SK-N-SH treated with all-trans-retinoic acid at 6 μM for 48 hours (cell line): ENCODE results near the gene FOXP3.

Source experiments
- ATAC-seq: fragments of 200-7000 bp; cut with Tn5 transposase; 3 replicates; pipeline ENCODE4 v1.9.1; 2020; ENCODE audit warnings: mild to moderate bottlenecking, moderate library complexity
- ARNTL ChIP-seq: fragments of 450-650 bp; formaldehyde crosslinking; IDR thresholded peaks from 2 replicates; pipeline ENCODE4 v1.5.0; 2020; ENCODE audit warnings: low read depth, mild to moderate bottlenecking, moderate library complexity, borderline replicate concordance
- BACH2 ChIP-seq: fragments of 250-450 bp; sonication (Bioruptor Pico); IDR thresholded peaks from 2 replicates; pipeline ENCODE4 v1.9.0; 2021; ENCODE audit warnings: mild to moderate bottlenecking, borderline replicate concordance
- CSDC2 ChIP-seq: fragments of 250-450 bp; sonication (Bioruptor Pico); IDR thresholded peaks from 2 replicates; pipeline ENCODE4 v1.5.0; 2020; ENCODE audit warnings: mild to moderate bottlenecking, moderate library complexity
- ESRRG ChIP-seq: fragments of 250-450 bp; sonication (Bioruptor Pico); IDR thresholded peaks from 2 replicates; pipeline ENCODE4 v1.6.1; 2021; ENCODE audit warnings: mild to moderate bottlenecking
- ISL1 ChIP-seq: fragments of 250-450 bp; sonication (Bioruptor Pico); IDR thresholded peaks from 2 replicates; pipeline ENCODE4 v2.1.2; 2022; ENCODE audit warnings: mild to moderate bottlenecking, moderate library complexity
- OSR1 ChIP-seq: fragments of 250-450 bp; sonication (Bioruptor Pico); IDR thresholded peaks from 2 replicates; pipeline ENCODE4 v1.8.0; 2022; ENCODE audit warnings: moderate library complexity, mild to moderate bottlenecking, inconsistent platforms
- PPARA ChIP-seq: fragments of 250-450 bp; sonication (Bioruptor Pico); IDR thresholded peaks from 2 replicates; pipeline ENCODE4 v1.5.0; 2020; ENCODE audit warnings: mild to moderate bottlenecking, borderline replicate concordance
- RARB ChIP-seq: fragments of 250-450 bp; sonication (Bioruptor Pico); IDR thresholded peaks from 2 replicates; pipeline ENCODE4 v1.8.0; 2021; ENCODE audit warnings: mild to moderate bottlenecking, moderate library complexity
- SNAI2 ChIP-seq: fragments of 250-450 bp; sonication (Bioruptor Pico); IDR thresholded peaks from 2 replicates; pipeline ENCODE4 v1.5.0; 2020; ENCODE audit warnings: mild to moderate bottlenecking, moderate library complexity
- TCF4 ChIP-seq: fragments of 250-450 bp; sonication (Bioruptor Pico); IDR thresholded peaks from 2 replicates; pipeline ENCODE4 v1.8.0; 2021; ENCODE audit warnings: mild to moderate bottlenecking, moderate library complexity, borderline replicate concordance
- TOX ChIP-seq: fragments of 250-450 bp; sonication (Bioruptor Pico); IDR thresholded peaks from 2 replicates; pipeline ENCODE4 v1.8.0; 2021; ENCODE audit warnings: mild to moderate bottlenecking, moderate library complexity, borderline replicate concordance
- ZC3H10 ChIP-seq: fragments of 250-450 bp; sonication (Bioruptor Pico); IDR thresholded peaks from 2 replicates; pipeline ENCODE4 v1.5.1; 2021; ENCODE audit warnings: mild to moderate bottlenecking, moderate library complexity
- ZFP3 ChIP-seq: fragments of 250-450 bp; sonication (Bioruptor Pico); IDR thresholded peaks from 2 replicates; pipeline ENCODE4 v1.5.0; 2020; ENCODE audit warnings: mild to moderate bottlenecking, moderate library complexity
- ZFP30 ChIP-seq: fragments of 450-650 bp; formaldehyde crosslinking; IDR thresholded peaks from 2 replicates; pipeline ENCODE4 v1.5.0; 2022; ENCODE audit warnings: mild to moderate bottlenecking, moderate library complexity
- ZNF565 ChIP-seq: fragments of 450-650 bp; formaldehyde crosslinking; conservative IDR thresholded peaks from 2 replicates; pipeline ENCODE4 v1.5.0; 2020; ENCODE audit warnings: low read depth, mild to moderate bottlenecking, moderate library complexity
- ZNF70 ChIP-seq: fragments of 450-650 bp; formaldehyde crosslinking; IDR thresholded peaks from 2 replicates; pipeline ENCODE4 v1.5.0; 2020; ENCODE audit warnings: mild to moderate bottlenecking, moderate library complexity
- ZNF8 ChIP-seq: fragments of 450-650 bp; formaldehyde crosslinking; IDR thresholded peaks from 2 replicates; pipeline ENCODE4 v1.5.0; 2020; ENCODE audit warnings: mild to moderate bottlenecking, moderate library complexity
- TF ChIP-seq, protein P1 (sequence below): fragments of 250-450 bp; sonication (Bioruptor Pico); IDR thresholded peaks from 2 replicates; pipeline ENCODE4 v1.5.0; 2020; ENCODE audit warnings: mild to moderate bottlenecking, moderate library complexity
- TF ChIP-seq, protein P2 (sequence below): fragments of 250-450 bp; sonication (Bioruptor Pico); IDR thresholded peaks from 2 replicates; pipeline ENCODE4 v1.8.0; 2020; ENCODE audit warnings: mild to moderate bottlenecking, moderate library complexity, borderline replicate concordance
- TF ChIP-seq, protein P3 (sequence below): fragments of 250-450 bp; sonication (Bioruptor Pico); IDR thresholded peaks from 2 replicates; pipeline ENCODE4 v1.8.0; 2021; ENCODE audit warnings: low read depth, mild to moderate bottlenecking, moderate library complexity, borderline replicate concordance
- TF ChIP-seq, protein P4 (sequence below): fragments of 250-450 bp; sonication (Bioruptor Pico); IDR thresholded peaks from 2 replicates; pipeline ENCODE4 v1.5.1; 2021; ENCODE audit warnings: mild to moderate bottlenecking, moderate library complexity

FOXP3 gene

DNA sequence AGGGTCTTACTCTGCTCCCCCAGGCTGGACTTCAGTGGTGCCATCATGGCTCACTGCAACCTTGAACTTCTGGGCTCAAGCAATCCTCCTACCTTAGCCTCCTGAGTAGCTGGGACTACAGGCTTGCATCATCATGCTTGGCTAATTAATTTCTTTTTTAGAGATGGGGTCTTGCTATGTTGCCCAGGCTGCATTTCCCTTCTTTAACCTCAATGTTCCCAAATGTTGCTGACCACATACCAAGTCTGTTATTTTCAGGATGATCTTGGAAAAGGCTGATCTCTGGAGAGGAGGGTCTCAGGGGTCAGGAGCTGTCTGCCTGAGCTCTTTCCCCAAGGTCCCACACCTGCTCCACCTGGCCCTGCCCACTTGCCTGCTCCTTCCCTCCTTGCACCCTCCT is 44.4 kb downstream of the FOXP3 start:
- ATAC-seq, result no peak
- no peak for TF ChIP-seq ARNTL (CRISPR knock-in tag)
- TF ChIP-seq PPARA (CRISPR knock-in tag), result no peak
- no peak for TF ChIP-seq ZC3H10 (CRISPR knock-in tag)
- TF ChIP-seq ZNF8 (CRISPR knock-in tag), result no peak
- TF ChIP-seq TCF4 (CRISPR knock-in tag), result no peak
- no peak for TF ChIP-seq ZFP30 (CRISPR knock-in tag)
- TF ChIP-seq ISL1 (CRISPR knock-in tag), result no peak
- TF ChIP-seq RARB, result no peak
- TF ChIP-seq, protein P1, sequence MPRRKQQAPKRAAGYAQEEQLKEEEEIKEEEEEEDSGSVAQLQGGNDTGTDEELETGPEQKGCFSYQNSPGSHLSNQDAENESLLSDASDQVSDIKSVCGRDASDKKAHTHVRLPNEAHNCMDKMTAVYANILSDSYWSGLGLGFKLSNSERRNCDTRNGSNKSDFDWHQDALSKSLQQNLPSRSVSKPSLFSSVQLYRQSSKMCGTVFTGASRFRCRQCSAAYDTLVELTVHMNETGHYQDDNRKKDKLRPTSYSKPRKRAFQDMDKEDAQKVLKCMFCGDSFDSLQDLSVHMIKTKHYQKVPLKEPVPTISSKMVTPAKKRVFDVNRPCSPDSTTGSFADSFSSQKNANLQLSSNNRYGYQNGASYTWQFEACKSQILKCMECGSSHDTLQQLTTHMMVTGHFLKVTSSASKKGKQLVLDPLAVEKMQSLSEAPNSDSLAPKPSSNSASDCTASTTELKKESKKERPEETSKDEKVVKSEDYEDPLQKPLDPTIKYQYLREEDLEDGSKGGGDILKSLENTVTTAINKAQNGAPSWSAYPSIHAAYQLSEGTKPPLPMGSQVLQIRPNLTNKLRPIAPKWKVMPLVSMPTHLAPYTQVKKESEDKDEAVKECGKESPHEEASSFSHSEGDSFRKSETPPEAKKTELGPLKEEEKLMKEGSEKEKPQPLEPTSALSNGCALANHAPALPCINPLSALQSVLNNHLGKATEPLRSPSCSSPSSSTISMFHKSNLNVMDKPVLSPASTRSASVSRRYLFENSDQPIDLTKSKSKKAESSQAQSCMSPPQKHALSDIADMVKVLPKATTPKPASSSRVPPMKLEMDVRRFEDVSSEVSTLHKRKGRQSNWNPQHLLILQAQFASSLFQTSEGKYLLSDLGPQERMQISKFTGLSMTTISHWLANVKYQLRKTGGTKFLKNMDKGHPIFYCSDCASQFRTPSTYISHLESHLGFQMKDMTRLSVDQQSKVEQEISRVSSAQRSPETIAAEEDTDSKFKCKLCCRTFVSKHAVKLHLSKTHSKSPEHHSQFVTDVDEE, result no peak
- TF ChIP-seq, protein P2, sequence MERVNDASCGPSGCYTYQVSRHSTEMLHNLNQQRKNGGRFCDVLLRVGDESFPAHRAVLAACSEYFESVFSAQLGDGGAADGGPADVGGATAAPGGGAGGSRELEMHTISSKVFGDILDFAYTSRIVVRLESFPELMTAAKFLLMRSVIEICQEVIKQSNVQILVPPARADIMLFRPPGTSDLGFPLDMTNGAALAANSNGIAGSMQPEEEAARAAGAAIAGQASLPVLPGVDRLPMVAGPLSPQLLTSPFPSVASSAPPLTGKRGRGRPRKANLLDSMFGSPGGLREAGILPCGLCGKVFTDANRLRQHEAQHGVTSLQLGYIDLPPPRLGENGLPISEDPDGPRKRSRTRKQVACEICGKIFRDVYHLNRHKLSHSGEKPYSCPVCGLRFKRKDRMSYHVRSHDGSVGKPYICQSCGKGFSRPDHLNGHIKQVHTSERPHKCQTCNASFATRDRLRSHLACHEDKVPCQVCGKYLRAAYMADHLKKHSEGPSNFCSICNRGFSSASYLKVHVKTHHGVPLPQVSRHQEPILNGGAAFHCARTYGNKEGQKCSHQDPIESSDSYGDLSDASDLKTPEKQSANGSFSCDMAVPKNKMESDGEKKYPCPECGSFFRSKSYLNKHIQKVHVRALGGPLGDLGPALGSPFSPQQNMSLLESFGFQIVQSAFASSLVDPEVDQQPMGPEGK (CRISPR knock-in tag), result no peak
- no peak for TF ChIP-seq ESRRG (CRISPR knock-in tag)
- TF ChIP-seq ZNF565 (CRISPR knock-in tag), result no peak
- no peak for TF ChIP-seq OSR1 (CRISPR knock-in tag)
- TF ChIP-seq, protein P3, sequence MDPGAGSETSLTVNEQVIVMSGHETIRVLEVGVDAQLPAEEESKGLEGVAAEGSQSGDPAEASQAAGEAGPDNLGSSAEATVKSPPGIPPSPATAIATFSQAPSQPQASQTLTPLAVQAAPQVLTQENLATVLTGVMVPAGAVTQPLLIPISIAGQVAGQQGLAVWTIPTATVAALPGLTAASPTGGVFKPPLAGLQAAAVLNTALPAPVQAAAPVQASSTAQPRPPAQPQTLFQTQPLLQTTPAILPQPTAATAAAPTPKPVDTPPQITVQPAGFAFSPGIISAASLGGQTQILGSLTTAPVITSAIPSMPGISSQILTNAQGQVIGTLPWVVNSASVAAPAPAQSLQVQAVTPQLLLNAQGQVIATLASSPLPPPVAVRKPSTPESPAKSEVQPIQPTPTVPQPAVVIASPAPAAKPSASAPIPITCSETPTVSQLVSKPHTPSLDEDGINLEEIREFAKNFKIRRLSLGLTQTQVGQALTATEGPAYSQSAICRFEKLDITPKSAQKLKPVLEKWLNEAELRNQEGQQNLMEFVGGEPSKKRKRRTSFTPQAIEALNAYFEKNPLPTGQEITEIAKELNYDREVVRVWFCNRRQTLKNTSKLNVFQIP (CRISPR knock-in tag), result no peak
- TF ChIP-seq TOX (CRISPR knock-in tag), result no peak
- no peak for TF ChIP-seq CSDC2 (CRISPR knock-in tag)
- no peak for TF ChIP-seq SNAI2 (CRISPR knock-in tag)
- no peak for TF ChIP-seq ZFP3 (CRISPR knock-in tag)
- no peak for TF ChIP-seq BACH2
- TF ChIP-seq ZNF70, result no peak

DNA sequence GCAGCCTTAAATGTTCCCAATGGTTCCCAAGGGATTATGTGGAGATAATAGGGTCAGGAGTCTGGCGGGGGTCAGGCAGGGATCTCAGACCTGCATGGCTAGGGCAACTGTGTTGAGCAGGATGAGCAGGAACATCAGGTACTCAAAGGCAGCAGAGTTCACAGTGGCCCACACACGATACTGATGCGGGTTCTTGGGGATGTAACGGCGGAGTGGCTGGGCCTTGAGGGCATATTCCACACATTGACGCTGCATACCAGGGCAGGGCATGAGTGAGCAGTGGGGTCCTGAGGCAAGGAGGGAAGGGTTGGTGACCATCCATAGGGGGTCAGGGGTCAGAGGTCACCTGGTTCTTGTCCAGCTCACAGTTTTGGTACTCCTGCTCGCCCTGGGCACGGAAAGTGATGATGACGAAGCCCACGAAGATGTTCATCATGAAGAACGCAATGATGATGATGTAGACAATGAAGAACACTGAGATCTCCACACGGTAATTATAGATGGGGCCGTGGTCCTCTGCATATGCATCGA is 49.4 kb downstream of the FOXP3 start:
- ATAC-seq, result no peak
- TF ChIP-seq ZNF8 (CRISPR knock-in tag) (no peak), TCF4 (CRISPR knock-in tag) (no peak)

DNA sequence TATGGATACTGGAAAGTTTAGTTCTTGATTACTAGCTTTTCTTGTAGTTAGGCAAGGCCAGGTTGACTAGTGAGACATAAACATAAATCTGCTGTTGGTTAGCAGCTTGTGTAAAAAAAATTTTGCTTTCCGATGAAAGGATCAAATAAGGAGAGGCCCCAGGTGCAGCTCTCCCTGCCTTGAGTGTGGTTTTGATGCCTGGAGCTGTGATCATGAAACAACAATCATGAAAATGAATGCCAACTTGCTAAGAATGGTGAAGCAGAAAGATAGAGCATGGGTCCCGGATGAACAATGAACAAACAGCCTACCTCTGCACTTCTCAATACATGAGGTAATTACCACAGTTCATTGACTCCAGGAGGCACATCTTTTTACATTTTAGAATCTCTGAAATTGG is 50.1 kb downstream of the FOXP3 start:
- no peak for ATAC-seq

More for the DNA sequence above, 50.1 kb downstream of the FOXP3 start:
- TF ChIP-seq, protein P4, sequence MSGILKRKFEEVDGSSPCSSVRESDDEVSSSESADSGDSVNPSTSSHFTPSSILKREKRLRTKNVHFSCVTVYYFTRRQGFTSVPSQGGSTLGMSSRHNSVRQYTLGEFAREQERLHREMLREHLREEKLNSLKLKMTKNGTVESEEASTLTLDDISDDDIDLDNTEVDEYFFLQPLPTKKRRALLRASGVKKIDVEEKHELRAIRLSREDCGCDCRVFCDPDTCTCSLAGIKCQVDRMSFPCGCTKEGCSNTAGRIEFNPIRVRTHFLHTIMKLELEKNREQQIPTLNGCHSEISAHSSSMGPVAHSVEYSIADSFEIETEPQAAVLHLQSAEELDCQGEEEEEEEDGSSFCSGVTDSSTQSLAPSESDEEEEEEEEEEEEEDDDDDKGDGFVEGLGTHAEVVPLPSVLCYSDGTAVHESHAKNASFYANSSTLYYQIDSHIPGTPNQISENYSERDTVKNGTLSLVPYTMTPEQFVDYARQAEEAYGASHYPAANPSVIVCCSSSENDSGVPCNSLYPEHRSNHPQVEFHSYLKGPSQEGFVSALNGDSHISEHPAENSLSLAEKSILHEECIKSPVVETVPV (CRISPR knock-in tag), result no peak
- TF ChIP-seq ZNF70 (no peak), ESRRG (CRISPR knock-in tag) (no peak), ZNF8 (CRISPR knock-in tag) (no peak), ZFP30 (CRISPR knock-in tag) (no peak), ISL1 (CRISPR knock-in tag) (no peak), TCF4 (CRISPR knock-in tag) (no peak), OSR1 (CRISPR knock-in tag) (no peak), RARB (no peak), TOX (CRISPR knock-in tag) (no peak)
- TF ChIP-seq, protein P3 (CRISPR knock-in tag), result no peak
- TF ChIP-seq, protein P1, result no peak
